Stimulated activated CD4-positive, alpha-beta T cell treated with anti-CD3 and anti-CD28 coated beads, Interleukin-2, amount 100 ng/mL, for 4 hours (primary cell): ENCODE results near the gene PPID.
"Not testable (repeated sequence)": the region's sequence is repeated elsewhere in the genome, so short reads cannot be mapped to it uniquely, and the experiment has no call there.

ENCODE experiments used
- DNase-seq: peaks from one replicate; pipeline ENCODE4 v3.0.0-alpha.2; 2020; ENCODE audit warnings: low read depth

Gene PPID

DNA sequence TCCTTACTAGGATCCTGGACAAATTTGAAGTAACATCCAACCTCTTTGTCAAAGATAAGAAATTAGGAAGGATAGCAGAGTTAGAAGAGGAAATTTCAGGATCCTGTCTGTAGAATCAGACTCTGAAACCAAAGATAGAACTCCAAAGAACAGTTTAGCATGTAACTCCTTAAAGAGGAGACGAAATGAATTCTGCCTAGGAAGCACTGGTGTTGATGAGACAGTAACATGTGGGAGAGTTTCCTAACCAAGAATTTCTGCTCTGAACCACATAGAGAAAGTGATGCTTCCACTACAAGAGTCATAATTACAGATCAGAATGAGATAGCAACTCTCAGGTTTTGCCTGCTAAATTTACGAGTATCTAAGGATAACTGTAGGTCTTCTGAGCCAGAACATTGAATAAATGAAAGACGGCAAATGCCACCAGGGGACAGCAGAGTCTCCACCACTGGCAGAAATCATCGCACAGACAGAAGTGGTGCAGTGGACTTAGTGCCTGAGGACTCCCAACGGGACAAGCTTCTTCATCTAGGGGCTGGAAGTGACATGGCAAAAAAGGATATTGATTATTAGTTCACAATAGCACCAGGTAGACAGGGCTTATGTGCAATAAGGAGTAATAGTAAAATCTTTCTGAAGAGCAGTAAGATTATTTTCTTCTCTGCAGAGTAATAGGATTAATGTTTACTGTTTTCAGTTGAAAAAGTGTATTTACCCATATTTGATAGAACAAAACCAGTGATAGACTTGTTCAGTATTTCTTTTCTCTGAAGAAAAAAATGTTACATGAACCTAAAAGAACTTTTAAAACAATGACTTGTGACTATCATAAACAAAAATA is 6.7 kb upstream of the PPID start:
- peak; percentile 32 for DNase-seq

DNA sequence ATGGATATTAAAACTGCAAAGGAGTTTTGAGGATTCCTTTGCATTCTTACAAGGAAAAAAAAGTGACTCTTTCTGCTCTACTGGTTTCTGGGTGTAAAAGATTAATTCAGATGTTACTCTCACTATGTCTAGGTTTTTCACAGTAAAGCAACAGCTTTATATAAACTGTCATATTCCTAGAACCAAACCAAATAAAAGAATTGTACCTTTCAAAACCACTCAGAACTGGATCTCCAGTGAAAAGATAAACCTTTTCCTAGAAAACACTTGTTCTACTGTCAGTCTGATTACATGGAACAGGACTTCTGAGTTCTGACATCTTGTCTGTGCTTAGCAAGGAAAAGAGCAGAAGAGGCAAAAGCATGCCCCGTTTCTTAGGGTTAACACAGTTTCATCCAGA is 5.0 kb upstream of the PPID start:
- DNase-seq: no peak

DNA sequence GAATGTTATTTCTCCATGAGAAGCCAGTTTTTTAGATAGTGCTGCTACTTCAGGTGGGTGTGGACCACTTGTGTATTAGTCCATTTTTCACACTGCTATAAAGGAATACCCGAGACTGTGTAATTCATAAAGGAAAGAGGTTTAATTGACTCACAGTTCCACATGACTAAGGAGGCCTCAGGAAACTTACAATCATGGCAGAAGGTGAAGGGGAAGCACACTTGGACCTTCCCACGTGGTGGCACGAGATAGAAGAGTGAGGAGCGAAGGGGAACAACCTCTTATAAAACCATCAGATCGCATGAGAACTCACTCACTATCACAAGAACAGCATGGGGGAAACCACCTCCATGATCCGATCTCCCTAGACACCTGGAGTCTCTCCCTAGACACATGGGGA is 3.4 kb upstream of the PPID start:
- no peak for DNase-seq

DNA sequence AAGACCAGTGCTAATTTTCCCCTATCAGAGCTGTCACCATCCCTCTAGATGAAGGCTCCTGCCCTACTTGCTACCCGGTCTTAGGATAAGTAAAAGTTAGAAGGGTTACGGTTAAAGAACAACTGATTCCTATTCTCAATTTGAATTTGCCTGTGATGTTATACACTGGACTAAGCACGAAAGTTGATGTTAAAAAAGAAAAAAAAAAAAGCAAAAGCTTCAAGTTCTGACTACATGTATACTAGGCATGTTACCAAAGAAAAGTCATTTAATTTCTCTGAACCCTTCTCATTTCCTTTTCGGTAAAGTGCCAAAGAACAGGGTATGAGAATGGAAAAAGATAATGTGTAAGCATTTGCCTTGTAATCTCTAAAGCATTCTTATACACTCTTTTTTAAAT is 1.4 kb upstream of the PPID start:
- DNase-seq: no peak

DNA sequence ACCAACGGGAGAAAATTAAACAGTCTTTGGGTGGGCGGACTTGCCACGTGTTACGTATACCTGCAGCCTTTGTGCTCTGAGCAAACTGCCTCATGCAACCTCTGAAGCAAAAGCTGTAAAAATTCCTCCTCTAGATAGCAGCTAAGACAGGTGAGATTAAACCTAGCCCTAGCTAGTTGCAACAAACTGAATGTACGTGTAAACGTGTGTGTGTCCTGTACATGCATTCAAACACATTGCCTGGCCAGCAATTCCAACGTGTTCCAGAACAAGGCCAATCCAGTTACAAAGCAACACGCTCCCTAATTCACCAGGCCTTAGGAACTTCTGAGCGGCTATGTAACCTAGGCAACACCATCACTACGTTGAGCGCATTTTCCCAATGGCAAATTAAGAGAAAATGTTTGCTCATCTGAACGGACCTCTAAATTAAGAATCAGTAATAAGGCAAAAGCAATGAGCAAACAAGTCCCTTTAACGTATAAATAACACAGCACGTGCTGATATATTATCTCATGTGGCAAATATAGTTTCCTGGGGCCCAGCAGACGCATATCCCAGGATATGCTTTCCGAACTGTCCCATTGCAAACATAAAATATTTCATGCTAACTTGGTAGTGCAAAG is 792 bp downstream of the PPID start:
- DNase-seq: peak; percentile 7

DNA sequence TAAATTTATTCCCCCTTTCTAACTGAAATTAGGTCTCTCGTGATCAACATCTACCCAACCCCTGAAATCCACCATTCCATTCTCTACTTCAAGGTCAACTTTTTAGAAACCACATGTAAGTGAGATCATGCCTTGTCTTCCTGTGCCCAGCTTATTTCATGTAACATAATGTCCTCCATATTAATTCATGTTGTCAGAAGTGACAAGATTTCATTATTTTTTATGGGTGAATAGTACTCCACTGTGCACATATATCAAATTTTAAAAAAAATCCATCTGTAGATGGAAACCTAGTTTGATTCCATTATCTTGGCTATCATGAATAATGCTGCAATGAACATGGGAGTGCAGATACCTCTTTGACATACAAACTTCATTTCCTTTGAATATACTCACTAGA is 1.5 kb downstream of the PPID start:
- DNase-seq: no peak

DNA sequence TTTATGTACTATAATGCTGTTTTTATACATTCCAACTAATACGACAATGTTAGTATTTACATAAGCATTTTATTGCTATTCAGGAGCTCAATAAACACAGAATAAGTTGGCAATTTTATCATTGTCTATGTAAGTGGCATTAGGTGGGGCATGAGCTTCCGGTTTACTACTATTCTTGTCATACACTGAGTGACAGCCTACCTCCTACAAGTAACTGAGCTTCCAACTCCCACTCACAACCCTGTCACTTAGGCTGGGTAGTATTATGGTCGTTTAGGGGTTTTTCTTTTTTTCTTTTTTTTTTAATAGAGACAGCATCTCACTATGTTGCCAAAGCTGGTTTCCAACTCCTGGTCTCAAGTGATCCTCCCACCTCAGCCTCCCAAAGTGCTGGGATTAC is 7.4 kb downstream of the PPID start:
- DNase-seq: no peak

DNA sequence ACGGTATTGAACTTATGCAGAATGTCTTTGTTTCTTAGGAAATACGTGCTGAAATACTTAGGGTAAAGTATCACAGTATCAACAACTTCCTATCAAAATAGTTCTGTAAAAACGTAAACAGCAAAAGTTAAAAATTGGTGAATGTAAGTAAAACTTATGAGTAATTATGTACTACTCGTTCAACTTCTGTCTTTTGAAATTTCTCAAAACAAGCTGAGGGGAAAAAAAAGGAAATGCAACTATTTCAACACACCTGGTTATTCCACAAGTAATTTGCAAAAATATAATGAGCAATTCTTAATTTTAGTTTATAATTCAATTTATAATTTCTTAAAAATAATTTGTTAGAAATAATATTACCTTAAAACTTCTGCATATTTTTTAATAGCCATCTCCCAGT is 8.3 kb downstream of the PPID start:
- DNase-seq: no peak

DNA sequence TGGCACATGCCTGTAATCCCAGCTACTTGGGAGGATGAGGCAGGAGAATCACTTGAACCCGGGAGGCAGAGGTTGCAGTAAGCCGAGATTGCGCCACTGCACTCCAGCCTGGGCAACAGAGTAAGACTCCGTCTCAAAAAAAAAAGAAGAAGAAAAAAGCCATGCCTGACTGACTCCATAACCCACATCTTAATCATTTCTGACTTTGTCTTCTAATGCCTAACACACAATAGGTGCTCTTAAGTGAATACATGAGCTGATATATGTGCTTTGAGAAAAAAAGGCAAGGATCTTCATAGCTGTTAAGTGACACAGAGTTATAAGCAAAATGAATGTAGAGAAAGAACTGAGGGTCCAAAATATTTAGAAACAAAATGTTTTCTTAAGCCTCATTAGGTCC is 10.6 kb downstream of the PPID start:
- not testable (repeated sequence) for DNase-seq

DNA sequence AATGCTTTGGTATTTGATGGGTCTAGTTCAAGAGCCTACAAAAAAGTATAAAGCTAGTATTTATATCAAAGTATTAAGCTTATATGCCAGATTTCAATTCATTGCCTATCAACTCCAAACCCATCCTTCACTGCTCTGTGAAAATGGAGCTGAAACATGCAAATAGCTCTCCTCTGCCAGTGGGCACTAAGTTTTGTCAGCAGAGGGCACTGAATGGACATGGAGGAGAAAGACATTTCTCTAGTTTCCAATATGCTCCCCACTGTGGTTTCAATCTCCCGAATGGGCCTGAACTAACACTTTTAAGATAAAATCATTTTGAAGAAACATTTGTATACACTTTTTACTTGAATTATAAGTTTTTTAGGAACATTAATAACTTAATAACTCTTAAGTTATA is 12.4 kb downstream of the PPID start:
- DNase-seq: no peak

DNA sequence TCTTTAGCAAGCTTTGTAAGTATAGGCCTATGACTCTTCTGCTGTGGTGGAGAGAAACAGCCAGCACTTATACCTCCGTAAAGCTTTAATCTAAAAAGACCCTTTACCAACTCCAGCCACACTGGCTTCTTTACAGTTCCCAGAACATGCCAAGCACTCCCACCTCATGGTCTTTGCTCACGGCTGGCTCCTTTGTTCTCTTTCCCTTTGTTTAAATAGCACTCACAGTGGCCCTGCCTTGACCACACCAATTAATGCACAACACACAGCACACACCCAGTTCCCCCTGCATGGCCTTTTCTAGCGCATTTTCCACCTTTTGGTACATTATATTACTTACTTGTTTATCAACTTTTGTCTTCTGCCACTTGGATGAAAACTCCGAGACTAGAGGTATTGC is 18.9 kb downstream of the PPID start:
- DNase-seq: no peak

DNA sequence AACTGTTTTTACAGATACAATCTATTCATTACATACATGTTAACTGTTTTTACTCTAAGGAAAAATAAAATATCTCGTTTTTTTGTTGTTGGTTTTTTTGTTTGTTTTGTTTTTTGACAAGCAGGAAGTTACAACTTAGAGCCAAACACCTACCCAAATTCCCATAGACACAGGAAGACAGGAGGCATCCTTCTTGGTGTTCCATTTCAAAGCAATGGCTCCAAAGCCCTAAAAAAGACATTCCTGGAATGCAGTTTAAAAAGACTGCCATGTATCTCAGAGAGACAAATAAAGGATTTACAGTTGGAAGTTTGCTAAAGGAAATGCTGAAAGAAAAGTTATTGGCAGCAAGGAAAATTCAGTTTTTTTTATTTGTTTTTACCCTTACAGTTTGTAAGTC is 34.4 kb downstream of the PPID start:
- DNase-seq: no peak

DNA sequence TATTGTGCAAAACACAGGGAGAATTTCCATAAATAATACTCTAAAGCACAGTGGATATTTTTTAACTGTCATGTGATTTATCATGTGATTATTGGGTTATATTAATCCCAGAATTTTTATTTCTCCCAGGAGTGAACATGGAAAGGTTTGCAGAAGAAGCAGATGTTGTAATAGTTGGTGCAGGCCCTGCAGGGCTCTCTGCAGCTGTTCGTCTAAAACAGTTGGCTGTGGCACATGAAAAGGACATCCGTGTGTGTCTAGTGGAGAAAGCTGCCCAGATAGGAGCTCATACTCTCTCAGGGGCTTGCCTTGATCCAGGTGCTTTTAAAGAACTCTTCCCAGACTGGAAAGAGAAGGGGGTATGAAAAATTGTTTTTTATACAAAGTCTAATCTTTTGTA is 41.1 kb downstream of the PPID start:
- no peak for DNase-seq

DNA sequence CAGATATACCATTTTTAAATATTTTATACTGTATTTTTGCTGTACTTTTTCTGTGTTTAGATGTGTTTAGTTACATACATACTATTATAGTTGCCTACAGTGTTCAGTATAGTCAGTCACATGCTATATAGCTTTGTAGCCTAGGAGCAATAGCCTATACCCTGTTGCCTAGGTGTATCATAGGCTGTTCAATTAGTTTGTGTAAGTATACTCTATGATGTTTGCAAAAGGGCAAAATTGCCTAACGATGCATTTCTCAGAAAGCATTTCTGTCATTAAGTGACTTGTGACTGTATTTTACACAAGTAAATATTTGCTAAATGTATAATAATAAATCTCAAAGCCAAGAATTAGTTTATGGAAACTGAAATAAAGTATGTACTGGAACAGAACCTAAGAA is 41.6 kb downstream of the PPID start:
- DNase-seq: no peak

DNA sequence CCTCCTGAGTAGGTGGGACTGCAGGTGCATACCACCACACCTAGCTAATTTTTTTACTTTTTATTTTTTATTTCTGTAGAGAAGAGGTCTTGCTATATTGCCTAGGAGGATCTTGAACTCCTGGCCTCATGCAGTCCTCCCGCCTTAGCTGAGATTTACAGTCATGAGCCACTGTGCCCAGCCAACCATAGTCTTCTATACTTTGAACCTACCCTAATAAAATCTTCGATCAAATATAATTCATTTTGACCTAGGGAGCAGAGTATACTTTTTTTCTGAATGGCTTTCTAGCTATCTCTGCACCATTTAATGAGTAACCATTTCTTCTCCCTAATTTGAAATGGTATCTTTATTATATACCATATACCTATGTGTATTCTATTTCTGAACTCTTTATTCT is 44.4 kb downstream of the PPID start:
- DNase-seq: no peak

DNA sequence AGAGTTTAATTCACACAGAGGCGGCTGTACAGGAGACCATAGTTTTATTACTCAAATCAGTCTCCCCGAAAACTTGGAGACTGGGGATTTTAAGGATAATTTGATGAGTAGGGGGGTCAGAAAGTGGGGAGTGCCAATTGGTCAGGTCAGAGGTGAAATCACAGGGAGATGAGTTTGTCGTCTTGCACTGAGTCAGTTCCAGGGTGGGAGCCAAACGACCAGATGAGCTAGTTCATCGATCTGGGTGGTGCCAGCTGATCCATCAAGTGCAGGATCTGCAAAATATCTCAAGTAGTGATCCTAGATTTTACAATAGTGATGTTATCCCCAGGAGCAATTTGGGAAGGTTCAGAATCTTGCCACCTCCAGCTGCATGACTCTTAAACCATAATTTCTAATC is 47.1 kb downstream of the PPID start:
- DNase-seq: no peak

DNA sequence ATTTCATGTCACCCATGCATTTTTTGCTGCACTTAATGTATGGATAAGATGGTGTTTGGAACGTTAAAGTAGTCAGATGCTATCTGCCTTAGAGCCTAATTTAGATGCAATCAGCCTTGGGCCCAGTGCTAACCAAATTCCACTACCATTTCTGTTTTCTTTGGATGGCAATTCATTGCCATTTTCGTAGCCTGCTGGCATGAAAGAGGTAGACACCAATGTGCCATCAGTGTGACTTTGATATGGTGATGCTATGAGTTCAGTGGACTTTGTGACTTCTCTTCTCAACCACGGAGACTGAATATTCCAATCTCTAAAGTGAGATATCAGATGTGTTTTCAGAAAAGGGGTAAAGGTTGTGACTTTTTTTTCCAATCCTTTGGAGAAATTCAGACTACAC is 49.6 kb downstream of the PPID start:
- DNase-seq: no peak

DNA sequence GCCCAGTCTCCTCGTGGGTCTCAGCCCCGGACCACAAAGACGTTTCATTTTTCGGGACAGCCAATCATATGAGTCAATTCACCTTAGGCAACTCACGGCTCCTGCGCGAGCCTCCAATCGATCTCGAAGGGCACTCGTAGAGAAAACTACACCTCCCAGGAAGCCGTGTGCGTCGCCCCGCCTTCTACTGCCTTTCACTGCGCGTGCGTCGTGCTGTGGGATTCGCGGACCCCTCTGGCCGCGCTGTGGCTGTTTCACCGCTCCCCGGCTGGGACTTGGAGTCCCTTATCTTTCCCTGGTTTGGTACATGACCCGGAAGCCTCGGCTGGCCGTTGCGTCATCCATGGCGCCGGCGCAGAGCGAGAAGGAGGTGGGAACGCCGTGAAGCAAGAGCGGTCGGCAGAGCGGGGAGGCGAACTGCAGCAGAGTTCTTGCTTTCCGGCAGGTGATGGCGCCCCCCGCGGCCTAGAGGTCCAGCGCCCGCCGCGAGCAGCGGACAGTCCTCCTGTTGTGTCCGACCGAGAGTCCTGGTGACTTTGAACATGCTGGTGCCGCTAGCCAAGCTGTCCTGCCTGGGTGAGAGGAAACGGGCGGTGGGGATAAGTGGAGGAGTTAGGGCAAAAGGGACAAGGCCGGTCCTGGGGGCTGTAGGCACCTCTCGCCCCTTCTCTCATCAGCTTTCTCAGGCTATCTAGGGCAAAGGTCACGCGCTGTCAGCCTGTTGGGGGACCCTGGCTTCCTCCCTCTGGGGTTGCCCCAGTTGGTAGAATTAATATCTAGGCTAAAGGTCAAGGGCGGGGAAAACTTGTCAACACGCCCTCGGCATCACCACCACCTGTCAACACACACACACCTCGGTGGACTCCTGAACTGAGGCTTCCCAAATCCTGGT is 51.0 kb downstream of the PPID start, which contains the start of gene ETFDH:
Gene ETFDH (plus strand): TSS at position 382 of the 892 bp plus-strand sequence. CDS start 161 bp downstream, at position 543.
- peak; percentile 96 for DNase-seq

DNA sequence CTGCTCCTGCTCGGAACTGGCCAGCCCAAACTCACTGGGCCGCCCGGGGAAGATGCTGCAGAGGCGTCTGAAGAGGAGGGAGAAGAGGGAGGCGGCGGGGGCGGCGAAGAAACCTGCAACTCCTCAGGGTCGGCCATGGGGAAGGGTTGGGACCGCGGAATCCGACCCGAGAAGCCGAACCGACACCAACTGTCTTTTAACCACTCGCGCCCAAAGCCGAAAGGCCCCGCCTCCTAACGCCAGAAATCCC is 51.6 kb downstream of the PPID start, which contains the start of gene C4orf46:
Gene C4orf46 (minus strand): TSS at position 223 of the 250 bp plus-strand sequence. CDS start 86 bp downstream, at position 137.
- DNase-seq: no peak

DNA sequence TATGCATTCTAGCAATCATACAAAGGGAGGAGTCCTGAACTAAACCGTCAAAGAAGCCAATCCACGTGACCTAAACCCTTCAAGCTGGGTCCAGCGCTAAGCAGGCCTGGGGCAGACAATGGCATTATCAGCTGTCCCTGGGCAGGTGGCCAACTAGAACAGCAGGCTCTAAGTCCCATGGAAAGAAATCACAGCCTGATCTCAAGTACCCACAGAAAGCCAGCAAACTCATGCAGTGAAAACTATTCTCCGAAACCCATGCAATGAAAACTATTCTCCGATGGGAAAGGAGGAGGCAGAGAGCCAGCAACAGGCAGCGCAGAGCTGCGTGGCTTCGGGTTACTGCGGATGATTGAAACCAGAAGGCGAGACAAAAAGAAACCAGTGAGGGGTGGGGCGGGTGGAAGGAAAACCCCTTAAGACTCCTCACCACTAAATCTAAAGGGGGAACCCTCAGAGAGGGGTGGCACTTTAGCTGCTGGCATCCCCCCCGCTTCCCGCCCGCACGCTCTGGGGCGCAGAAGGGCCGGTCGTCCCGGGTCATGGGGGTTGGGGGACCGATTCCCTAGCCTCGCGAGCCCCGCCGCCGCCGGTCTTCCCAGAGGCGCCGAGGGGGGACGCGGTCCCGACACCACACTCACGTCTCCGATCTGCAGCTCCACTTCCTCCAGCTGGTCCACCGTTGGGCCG is 52.1 kb downstream of the PPID start:
- DNase-seq: peak; percentile 22

DNA sequence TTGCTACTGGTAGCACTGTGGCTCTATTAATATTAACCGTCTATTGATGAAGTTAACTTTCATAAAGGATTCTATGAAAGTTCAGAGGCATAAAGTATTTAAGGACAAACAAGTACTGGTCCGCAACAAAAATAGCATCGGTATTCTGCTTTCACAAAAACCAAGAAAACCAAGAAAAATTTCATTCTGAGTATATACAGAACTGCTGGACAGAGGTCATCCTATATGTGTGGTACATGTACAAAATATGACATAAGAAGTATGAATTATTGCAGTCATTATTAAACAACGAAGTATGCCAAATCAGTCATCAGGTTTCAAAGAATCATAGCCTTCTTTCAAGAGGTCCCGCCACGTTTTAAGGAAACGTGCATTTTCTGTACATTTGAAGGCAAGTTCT is 53.9 kb downstream of the PPID start:
- no peak for DNase-seq

DNA sequence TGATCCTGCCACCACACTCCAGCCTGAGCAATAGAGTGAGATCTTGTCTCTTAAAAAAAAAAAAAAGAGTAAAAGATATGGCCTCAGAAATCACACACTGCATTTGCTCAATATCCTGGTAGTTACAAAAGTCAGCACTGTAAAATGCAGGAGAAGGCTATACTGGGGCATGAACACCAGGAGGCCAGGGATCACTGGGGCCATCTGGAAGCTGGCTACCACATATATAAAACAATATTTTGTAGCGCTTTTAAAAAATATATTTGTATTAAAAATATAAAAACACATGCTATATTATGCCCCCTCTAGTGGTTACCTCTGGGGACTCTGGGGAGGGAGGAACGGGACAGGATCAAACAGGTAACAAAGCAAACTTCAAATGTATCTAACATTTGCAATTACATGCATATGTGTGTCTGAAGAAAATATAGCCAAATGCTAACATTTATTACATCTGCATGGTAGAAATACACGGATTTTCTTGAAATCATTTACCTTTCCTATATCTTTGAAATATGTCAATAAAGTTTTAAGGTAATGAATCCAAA is 55.5 kb downstream of the PPID start:
- DNase-seq: no peak
